M059J (cell line): ENCODE results near the gene MARCHF5. TPM values are rescaled to one million over a fixed set of nuclear protein-coding genes. Genes with fewer than 3 reads are reported as not detected.
A peak's percentile ranks its signal among the peaks of the same experiment; 100 is the strongest.
"Not testable (repeated sequence)": the region's sequence is repeated elsewhere in the genome, so short reads cannot be mapped to it uniquely, and the experiment has no call there.

Experiments
- DNase-seq: peaks from one replicate; pipeline ENCODE4 v3.0.0-alpha.2; 2012; ENCODE audit warnings: low read depth
- total RNA-seq: library from RNA; depleted of rRNA; stranded (reverse); fragments of >200 nt; shearing (Covaris generic); gene quantifications from 2 replicates; pipeline ENCODE4 v1.2.3, GENCODE V29; 2014

MARCHF5 gene
- total RNA-seq, 1 experiment from 2014 or later: 23.9 TPM

- no peak for DNase-seq
Observed at GRCh38 chr10:92304061-92304460, 13.1 kb downstream of the MARCHF5 start.

- no peak for DNase-seq
Observed at GRCh38 chr10:92305133-92306072, 14.4 kb downstream of the MARCHF5 start.

- no peak for DNase-seq
Observed at GRCh38 chr10:92309272-92309671, 18.3 kb downstream of the MARCHF5 start.

GRCh38 chr10:92313750-92314149 lies 22.8 kb downstream of the MARCHF5 start:
- no peak for DNase-seq

- DNase-seq: no peak
Observed at GRCh38 chr10:92316610-92317009, 25.6 kb downstream of the MARCHF5 start.

- DNase-seq: no peak
Observed at GRCh38 chr10:92323079-92323478, 32.1 kb downstream of the MARCHF5 start.

- no peak for DNase-seq
Observed at GRCh38 chr10:92327445-92328433, 36.8 kb downstream of the MARCHF5 start.

- no peak for DNase-seq
Observed at GRCh38 chr10:92328993-92329392, 38.0 kb downstream of the MARCHF5 start.

- DNase-seq: peak; percentile 54
Observed at GRCh38 chr10:92329927-92330326, 39.0 kb downstream of the MARCHF5 start.

- peak; percentile 31 for DNase-seq
Observed at GRCh38 chr10:92342796-92343195, 51.8 kb downstream of the MARCHF5 start.

GRCh38 chr10:92345575-92345974 lies 54.6 kb downstream of the MARCHF5 start:
- DNase-seq: not testable (repeated sequence)

- not testable (repeated sequence) for DNase-seq
Observed at GRCh38 chr10:92347035-92347676, 56.2 kb downstream of the MARCHF5 start.

GRCh38 chr10:92350411-92350810 lies 59.4 kb downstream of the MARCHF5 start:
- no peak for DNase-seq

- DNase-seq: no peak
Observed at GRCh38 chr10:92354587-92354986, 63.6 kb downstream of the MARCHF5 start.

- no peak for DNase-seq
Observed at GRCh38 chr10:92356041-92356440, 65.1 kb downstream of the MARCHF5 start.

GRCh38 chr10:92363498-92363897 lies 72.5 kb downstream of the MARCHF5 start:
- DNase-seq: no peak

- DNase-seq: peak; percentile 6
Observed at GRCh38 chr10:92366412-92367021, 75.5 kb downstream of the MARCHF5 start.

- no peak for DNase-seq
Observed at GRCh38 chr10:92377962-92378361, 87.0 kb downstream of the MARCHF5 start.

GRCh38 chr10:92381543-92381954 lies 90.6 kb downstream of the MARCHF5 start:
- DNase-seq: no peak

GRCh38 chr10:92382631-92383030 lies 91.7 kb downstream of the MARCHF5 start:
- DNase-seq: no peak

GRCh38 chr10:92384741-92385140 lies 93.8 kb downstream of the MARCHF5 start:
- no peak for DNase-seq
